Lower leg skin (tissue), 4 donors: ENCODE results near the gene SPNS2. TPM values are rescaled to one million over a fixed set of nuclear protein-coding genes. Genes with fewer than 3 reads are reported as not detected.

Experiments
- DNase-seq, 2 donors: peaks; one replicate each; pipeline ENCODE4 v3.0.0-alpha.2; 2019; ENCODE audit warnings: low spot score in 2 of 2
- H3K4me3 ChIP-seq: fragments of 200-600 bp; sonication (generic); 2 replicates; pipeline ENCODE4 v1.5.1; 2017; ENCODE audit warnings: mild to moderate bottlenecking, low read depth; ENCODE audit not compliant: poor library complexity, severe bottlenecking
- CTCF ChIP-seq, 3 donors: fragments of 450-650 bp; IDR thresholded peaks; one replicate each; pipeline ENCODE4 v1.5.1; 2016; ENCODE audit warnings: antibody characterized with exemption in 3 of 3, mild to moderate bottlenecking in 3 of 3, moderate library complexity in 2 of 3
- POLR2A ChIP-seq, 2 donors: fragments of 450-650 bp; IDR thresholded peaks; one replicate each; pipeline ENCODE4 v1.6.1; 2016 to 2017; ENCODE audit warnings: antibody characterized with exemption in 2 of 2, mild to moderate bottlenecking in 1 of 2, moderate library complexity in 1 of 2
- WGBS, 2 donors: methylation state at CpG; one replicate each; pipeline ENCODE4 v1.1.5; 2018; 5-methylcytosine and 5-hydroxymethylcytosine counted together
- intact Hi-C: fragments of 100-400 bp; cut with DNase I; formaldehyde crosslinking; loops from one replicate; pipeline ENCODE4 v1.15.0; 2023; ENCODE audit warnings: low total_unique reads
- total RNA-seq, 4 donors: library from RNA; depleted of rRNA; stranded (reverse); fragments of >200 nt; gene quantifications; one replicate each; pipeline ENCODE4 v1.1.0, GENCODE V29; 2016

The SPNS2 gene
- total RNA-seq, 4 donors from 2014 or later = 74.9 to 132 (median 87.5) TPM

- TF ChIP-seq POLR2A (IDR thresholded peaks at IDR 0.05) (no peak), CTCF (IDR thresholded peaks at IDR 0.05) (no peak)
- 91 to 95% methylated on average over 11 of the region's 11 CpGs for WGBS, 2 donors
- DNase-seq = no peak
- no peak overlapping the region for H3K4me3 ChIP-seq
- intact Hi-C loops = no loop called here
These were observed 20.3 kb upstream of the SPNS2 start for GRCh38 chr17:4478318-4478830.

GRCh38 chr17:4479340-4479981 lies 19.2 kb upstream of the SPNS2 start:
- intact Hi-C loops = no loop called here
- no peak for TF ChIP-seq CTCF (IDR thresholded peaks at IDR 0.05)
- TF ChIP-seq POLR2A (IDR thresholded peaks at IDR 0.05) = no peak
- no peak overlapping the region for H3K4me3 ChIP-seq
- WGBS, 2 donors = 71 to 83% methylated on average over 8 of the region's 8 CpGs
- no peak for DNase-seq

- intact Hi-C loops = no loop called here
- WGBS, 2 donors = 58 to 68% methylated on average over 13 of the region's 13 CpGs
These were observed 18.5 kb upstream of the SPNS2 start for GRCh38 chr17:4479982-4480751.

GRCh38 chr17:4480929-4481898 lies 17.5 kb upstream of the SPNS2 start:
- TF ChIP-seq CTCF (IDR thresholded peaks at IDR 0.05) (no peak), POLR2A (IDR thresholded peaks at IDR 0.05) (no peak)
- no peak for DNase-seq
- intact Hi-C loops = no loop called here
- no peak overlapping the region for H3K4me3 ChIP-seq
- 46 to 53% methylated on average over 14 of the region's 14 CpGs for WGBS, 2 donors

More at GRCh38 chr17:4479982-4480751, 18.5 kb upstream of the SPNS2 start:
- no peak overlapping the region for H3K4me3 ChIP-seq
- TF ChIP-seq POLR2A (IDR thresholded peaks at IDR 0.05) (no peak), CTCF (IDR thresholded peaks at IDR 0.05) (no peak)
- DNase-seq = no peak

GRCh38 chr17:4482338-4483011 lies 16.2 kb upstream of the SPNS2 start:
- TF ChIP-seq CTCF (IDR thresholded peaks at IDR 0.05) (no peak), POLR2A (IDR thresholded peaks at IDR 0.05) (no peak)
- WGBS, 2 donors = 81 to 87% methylated on average over 16 of the region's 16 CpGs
- DNase-seq = no peak
- intact Hi-C loops = no loop called here
- no peak overlapping the region for H3K4me3 ChIP-seq
